HG02610 (cell line): ENCODE measurements around the gene RBM26.

Source experiments
- ATAC-seq: cut with Tn5 transposase; IDR thresholded peaks from one replicate; pipeline ENCODE4 v1.9.1; 2021; ENCODE audit warnings: mild to moderate bottlenecking, moderate library complexity; ENCODE audit not compliant: unreplicated experiment

The RBM26 gene

GRCh38 chr13:79423801-79424642, 18.0 kb upstream of the RBM26 start:
- ATAC-seq, result peak; percentile 69

DNA sequence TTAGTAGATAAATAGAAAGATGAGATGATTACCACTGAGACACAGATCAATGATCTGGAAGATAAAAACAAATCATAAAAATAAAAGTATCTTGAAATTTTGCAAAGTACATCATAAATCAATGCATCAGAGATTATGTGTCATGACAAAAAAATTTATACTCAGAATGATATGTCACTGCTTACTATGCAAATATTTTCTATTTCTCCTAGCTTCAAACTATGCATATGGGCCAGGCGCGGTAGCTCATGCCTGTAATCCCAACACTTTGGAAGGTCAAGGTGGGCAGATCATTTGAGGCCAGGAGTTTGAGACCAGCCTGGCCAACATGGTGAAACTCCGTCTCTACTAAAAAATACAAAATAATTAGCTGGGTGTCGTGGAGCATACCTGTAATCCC, 17.3 kb upstream of the RBM26 start:
- no peak for ATAC-seq

- no peak for ATAC-seq
Measured at GRCh38 chr13:79419365-79419764, 13.3 kb upstream of the RBM26 start.

DNA sequence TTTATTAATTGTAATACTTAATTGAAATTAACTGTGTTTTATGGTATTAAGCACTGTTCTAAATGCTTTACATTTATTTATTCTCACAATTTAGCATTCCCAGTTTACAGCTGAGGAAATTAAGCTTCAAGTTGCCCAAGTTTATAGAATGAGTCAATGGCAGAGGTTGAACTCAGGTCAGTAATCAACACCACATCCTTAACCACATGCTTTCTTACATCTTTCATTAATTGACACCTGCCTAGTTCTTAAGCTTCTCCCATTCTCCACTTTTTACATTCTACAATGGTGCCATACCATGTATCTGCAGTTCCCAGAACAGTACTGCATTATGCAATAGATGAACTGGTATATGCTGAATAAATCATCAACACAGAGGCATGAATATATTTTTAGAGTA, 11.7 kb upstream of the RBM26 start:
- ATAC-seq, result no peak

- no peak for ATAC-seq
Measured at GRCh38 chr13:79413521-79413920, 7.5 kb upstream of the RBM26 start.

DNA sequence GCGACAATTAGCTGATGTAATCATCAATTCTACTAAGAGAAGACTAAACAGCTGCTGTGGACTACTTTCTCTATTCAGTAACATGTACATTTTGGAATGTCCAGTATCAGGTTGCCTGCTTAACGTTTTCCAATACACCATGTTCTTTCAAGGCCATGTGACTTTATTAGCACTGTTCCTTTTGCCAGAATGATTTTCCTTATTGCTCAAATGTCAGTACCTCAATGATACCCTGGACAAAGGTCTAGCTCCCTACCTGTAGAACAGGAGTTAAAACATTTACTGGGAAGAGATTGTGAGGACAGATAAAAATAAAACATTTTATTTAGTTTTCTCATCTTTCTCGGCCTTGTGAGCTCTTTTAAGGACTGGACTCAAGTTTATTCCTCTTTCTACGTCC, 3.8 kb upstream of the RBM26 start:
- ATAC-seq, result no peak

DNA sequence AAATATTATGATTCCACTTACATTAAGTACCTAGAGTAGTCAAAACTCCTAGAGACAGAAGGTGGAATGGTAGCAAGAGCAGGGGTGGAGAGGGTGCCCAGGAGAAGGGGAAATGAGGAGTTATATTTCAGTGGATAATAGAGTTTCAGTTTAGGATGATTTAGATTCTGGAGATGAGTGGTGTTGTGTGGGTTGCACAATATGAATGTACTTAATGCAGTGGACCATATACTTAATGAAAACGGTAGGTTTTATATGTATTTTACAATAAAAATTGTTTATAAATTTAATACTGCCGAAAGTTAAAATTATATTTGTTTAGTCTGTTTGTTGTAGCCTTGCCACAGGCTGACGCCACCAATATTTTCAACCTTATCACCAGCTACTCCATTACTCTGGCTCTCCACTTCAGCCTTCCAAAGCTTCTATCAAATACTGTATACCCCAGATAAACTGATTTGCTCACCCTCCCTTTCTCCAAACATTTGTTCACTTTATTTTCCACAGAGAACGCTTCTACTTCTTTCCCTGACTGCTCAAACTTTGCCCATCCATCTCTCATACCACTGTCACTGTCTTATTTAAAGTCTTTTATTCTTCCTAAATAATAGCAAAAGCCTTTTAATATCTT, 1.4 kb upstream of the RBM26 start:
- no peak for ATAC-seq

- peak; percentile 27 for ATAC-seq
Measured at GRCh38 chr13:79406597-79406908, 498 bp upstream of the RBM26 start.

GRCh38 chr13:79405501-79405830, 589 bp downstream of the RBM26 start:
- ATAC-seq, result peak; percentile 35

GRCh38 chr13:79404985-79405384, 1.1 kb downstream of the RBM26 start:
- no peak for ATAC-seq

GRCh38 chr13:79404361-79404760, 1.7 kb downstream of the RBM26 start:
- ATAC-seq, result no peak

GRCh38 chr13:79403113-79403512, 2.9 kb downstream of the RBM26 start:
- no peak for ATAC-seq

DNA sequence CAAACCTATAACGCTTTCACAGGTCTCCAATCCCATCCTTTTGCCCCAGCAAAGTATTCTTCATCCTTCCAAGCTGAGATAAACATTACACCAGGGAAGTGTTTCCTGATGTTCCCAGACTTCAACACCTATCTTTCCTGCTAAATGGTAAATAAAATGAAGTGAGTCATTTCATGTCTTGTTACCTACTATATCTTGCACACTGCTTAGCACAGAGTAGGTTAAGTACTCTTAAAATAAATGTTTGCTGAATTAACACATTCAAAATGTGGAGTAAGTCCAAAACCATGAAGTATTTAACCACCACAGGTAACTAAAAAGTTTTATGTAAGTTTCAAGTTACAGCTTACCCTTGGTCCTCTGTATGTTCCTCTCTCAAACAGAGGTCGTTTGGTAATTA, 3.4 kb downstream of the RBM26 start:
- no peak for ATAC-seq

DNA sequence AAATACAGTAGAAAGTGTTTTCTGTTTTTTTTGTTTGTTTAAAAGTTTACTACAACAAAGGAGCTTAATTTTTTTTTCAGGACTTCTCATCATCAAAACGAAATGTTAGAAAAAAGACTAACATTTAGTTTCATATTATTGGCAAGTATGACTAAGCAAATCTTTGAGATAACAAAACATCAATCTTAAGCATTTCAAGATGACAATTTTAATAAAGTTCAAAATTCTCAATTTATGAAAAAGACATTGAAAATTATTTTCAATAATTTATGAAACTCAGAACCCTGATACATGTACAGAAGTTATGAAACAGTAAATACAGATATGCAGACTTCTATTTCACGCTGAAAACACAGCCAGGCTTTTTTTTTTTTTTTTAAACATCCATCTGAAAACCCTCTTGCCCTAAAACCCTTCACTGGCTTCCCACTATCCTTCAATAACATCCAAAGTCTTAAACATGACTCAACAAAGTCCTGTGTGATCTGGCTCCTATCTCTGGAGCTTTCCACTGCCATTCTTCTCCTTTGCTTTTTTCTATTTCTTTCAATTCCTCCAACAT, 3.9 kb downstream of the RBM26 start:
- no peak for ATAC-seq

DNA sequence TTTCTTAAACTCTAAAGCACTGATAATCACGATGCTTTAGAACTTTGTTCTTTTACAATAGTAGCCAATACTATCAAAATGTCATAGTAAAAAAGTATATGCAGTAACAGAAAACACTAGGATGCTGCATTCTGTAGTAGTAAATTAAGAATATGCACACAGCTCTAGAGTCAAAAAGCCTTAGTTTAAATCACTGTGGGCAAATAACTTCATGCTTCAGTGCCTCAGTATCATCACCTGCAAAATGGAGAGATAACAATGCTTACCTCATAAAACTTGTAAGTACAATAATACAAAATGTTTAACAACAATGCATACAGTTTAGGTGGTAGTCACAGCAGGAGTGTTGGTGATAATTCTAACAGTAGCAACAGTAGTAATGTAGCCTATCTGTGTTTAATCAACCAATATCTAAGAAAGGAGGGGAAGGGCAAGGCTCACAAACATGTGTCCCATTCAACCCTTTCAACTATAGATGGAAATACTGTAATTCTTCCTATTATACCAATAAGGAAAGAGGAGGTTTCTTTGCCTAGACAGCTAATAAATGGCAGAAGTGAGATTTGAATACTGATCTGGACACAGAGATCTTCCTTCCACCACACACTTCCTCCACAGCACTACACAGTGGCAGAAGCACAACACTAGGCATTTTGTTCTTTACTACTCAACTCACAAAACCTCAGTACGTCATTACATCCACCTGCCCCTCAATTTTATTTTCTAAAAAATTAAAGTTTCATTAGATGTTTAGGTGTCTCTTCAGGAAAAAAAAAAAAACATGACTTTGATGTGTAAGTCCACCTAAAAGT, 4.6 kb downstream of the RBM26 start:
- peak; percentile 44 for ATAC-seq

- ATAC-seq, result no peak
Measured at GRCh38 chr13:79398915-79399314, 7.1 kb downstream of the RBM26 start.

DNA sequence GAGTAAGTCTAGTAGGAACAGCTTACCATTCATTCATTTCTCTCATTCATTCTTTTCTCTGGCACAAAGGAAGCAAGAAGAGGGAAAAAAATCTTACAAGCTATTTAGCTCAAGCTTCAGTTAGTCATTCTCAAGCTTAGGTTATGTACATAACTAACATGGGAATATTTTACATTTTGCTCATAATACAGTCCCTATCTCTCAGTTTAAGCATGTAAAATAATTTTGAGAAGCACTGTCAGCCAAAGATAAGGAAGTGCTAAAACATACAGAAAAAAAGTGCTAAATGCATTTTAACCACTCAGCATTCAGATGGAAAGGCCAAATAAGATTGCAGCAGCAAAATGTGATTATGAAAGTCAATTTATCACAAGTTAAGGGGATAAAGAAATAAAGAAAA, 7.9 kb downstream of the RBM26 start:
- ATAC-seq, result no peak

GRCh38 chr13:79395881-79396280, 10.2 kb downstream of the RBM26 start:
- no peak for ATAC-seq

- peak; percentile 82 for ATAC-seq
Measured at GRCh38 chr13:79393564-79394249, 12.3 kb downstream of the RBM26 start.

DNA sequence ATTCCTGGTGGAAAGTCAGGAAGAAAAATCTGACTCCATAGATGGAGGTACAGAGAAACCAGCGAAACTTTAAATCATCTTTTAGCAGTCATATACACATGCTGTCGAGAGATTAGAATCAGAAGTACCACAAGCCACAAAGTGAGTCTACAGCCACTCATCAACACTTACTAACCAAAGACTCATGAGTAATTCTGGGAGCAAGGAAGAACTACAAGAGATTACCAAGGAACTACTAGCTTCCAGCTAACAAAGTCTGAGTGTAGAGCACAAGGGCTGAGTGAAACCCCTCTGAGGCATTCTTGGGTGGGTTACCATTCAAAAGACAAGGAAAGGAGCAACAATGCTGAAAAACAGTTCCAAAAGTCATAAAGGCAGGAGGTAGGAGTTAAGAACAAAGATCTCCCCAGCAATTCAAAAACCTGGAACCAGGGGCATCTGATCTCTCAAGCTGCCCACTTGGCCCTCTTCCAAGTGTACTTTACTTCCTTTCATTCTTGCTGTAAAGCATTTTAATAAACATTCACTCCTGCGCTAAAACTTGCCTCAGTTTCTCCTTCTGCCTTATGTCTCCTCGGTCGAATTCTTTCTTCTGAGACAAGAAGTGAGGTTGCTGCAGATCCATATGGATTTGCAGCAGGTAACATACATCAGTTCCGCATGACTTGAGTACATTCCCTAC, 13.0 kb downstream of the RBM26 start:
- ATAC-seq, result peak; percentile 74

DNA sequence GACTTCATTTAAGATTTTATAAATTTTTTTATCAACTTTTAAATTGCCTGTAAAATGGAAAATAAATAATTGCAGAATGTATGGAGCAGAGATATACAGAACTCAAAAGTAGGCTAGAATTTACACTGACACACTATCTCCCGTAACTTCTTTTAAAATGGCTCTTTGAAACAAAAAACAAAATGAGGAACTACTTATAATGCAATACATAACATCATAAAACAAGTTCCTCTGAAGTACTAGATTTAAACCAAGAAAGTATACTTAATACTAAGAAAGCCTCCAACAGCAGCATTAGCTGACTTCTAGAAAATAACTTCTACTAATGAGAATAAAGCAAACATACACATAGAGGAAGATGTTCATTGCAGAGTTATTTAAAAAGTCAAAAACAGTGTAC, 17.0 kb downstream of the RBM26 start:
- no peak for ATAC-seq
